NCI-H1694 (cell line): ENCODE results near the gene ZC3H18.
"Not testable (repeated sequence)": the region's sequence is repeated elsewhere in the genome, so short reads cannot be mapped to it uniquely, and the experiment has no call there.

Experiments used
- DNase-seq: peaks from one replicate; lab custom pipeline; 2025; lab: John Stamatoyannopoulos, UW

The ZC3H18 gene

DNA sequence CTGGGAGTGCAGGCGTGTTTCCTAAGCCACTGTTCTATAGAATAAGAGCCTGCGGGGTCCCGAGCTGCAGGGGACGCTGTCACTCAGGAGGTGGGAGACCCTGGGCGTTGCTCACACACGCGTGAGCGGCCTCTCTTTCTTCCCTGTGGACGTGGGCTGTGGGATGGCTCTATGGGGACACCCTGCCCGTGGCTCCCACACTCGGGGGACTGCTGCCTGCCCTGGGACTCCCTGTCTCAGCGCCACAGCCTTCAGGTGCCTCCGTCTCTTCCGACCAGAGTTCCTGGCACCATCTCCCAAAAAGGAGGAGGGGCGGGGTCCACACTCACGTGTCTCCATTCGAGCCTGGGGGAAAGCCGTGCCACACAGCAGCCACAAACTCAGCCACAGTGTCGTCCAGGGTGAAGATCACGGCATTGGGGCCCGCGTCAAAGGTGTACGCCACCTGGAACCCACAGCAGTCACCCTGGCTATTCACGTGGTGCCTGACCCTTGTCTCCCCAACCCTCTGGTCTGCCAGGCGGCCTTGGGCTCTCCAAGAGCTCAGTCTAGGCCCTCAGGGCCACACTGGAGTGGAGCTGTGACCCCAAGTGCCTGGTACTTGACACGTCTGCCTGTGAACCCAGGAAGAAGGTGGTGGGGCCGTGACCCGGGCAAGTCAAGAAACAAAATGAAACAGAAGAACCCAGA, 84.3 kb downstream of the ZC3H18 start:
- no peak for DNase-seq

DNA sequence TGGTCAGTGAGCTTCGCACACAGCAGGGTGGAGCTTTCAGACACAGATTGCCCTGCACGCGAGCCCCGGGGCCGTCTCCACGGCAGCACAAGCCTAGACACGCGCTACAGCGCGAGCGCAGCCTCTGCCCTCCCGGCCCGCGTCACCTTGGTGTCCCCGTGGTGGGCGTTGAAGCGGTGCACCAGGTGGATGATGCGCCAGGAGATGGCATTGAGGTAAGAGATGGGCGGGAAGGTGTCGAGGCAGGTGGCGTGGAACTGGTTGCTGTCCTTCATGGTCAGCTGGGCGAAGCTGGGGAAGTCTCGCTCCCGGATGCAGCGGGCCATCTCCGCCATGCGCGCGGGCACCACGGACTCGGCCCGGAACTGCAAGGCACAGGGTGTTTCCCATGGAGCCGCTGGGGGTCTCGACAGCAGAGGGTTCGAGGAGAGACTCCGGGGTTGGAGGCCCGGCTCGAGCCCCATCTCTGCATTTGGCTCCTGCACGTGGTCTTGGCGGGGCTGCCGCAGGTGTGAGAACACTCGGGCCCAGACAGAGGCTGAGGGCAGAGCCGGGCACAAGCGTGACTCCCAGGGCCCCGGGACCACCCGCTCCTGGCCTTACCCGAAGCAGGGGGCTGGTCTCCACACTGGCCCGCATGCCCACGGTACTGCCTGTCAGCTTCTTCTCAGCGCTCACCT, 85.0 kb downstream of the ZC3H18 start:
- DNase-seq = no peak

DNA sequence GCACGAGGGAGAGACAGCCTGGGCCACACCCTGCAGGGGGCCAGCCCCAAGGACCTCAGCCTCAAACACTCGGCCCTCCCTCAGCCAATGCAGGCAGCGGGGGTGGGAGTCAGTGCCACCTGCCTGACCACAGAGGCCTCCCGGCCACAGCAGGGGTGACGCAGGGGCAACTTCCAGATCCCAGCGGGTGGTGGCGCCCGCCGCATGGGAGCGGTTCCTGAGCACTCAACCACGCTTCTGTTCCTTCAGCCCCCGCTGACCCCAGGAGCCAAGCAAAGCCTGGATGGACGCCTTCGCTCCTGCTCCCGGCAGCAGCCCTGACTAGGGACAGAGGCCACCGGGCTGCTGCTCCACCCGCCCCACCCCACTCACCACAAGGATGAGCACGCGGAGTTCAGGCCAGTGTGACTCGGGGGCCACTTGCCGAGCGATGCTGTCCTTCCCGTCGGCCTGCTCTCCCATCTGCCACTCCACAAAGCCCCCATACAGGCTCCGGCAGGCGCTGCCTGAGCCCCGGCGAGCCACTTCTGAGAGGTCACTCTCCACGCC, 85.6 kb downstream of the ZC3H18 start:
- DNase-seq = no peak

DNA sequence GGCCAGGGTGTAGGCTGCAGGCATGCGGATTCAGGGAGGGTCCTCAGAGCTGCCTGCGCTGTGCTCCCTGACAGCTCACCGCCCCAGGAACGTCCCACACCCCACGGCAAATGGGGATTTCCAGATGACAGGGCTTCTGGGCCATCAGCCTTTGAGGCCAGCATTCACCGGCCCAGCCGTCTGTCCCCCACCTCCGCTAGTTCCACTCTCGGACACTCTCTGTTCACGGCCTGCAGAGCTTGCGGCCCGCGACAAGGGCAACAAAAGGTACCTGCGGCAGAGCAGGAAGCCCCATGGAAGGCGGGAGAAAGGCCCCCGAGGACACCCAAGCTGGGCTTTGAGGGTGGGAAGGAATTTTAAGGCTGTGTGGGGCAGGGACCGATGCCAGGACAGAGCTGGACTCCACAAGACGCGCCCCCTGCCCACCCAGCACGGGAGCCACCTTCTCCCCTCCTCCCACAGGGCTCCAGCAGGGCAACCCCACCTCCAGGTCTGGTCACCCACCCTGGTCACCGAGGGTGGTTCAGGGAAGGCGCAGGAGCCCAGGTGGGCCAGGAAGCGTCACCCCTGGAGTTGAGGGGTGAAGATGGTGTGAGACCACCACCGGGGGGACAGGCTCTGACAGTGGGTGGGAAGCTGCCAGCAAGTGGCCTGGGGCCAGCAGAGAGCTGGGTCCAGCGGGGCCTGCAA, 86.2 kb downstream of the ZC3H18 start:
- no peak for DNase-seq

DNA sequence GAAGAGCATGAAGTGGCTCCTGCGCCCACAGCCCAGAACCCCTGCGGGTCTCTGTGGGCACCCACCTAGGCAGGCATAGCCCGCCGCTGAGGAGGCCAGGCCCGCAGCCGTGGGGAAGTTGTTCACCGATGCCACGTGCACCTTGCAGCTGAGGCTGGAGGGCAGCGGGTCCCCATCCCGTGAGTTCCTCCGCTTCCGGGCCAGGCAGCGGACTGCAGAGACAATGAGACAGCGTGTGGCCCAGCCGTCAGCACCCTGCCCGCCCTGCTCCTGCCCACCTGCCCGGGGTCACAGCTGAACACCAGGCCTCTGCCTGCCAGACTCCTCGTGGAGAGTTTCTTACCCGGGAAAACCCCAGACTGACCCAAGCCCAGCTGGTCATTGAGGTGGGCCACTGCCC, 87.2 kb downstream of the ZC3H18 start:
- DNase-seq = no peak

DNA sequence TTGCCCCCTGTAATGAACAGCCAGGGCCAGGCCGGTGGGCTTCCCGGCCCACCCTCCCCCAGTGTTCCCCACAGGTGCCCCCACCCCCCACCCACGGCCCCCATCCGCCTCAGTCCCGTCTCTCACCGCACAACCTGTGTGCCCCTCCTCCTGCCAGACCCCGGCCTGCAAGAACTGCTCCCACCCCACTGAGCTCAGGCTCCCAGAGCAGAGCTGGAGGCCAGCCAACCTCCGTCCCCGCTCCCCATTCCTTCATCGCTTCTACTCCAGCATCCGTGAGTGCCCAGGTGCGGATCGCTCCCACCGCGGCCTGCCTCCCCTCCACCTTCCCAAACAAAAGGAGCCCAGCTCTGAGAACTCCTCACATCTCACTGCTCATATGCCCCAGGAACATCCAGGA, 88.5 kb downstream of the ZC3H18 start:
- no peak for DNase-seq

DNA sequence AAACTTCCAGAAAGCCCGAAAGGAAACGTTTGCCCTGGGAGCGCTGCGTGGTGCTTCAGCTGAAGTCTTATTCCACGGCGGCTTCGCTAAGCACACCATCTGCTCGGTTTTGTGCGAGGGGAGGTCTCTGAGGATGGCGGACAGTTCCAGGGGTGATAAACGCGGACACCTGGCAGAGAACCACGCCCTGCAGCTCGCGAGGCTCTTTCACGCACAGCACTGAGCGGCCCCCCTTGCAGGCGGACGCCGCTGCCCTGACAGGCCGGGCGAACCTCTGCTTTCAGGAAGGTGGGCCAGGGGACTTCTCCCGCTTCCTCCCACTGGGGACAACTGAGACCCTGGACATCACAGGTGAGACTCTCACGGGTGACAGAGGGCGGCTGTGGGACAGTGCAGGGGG, 89.0 kb downstream of the ZC3H18 start:
- no peak for DNase-seq

DNA sequence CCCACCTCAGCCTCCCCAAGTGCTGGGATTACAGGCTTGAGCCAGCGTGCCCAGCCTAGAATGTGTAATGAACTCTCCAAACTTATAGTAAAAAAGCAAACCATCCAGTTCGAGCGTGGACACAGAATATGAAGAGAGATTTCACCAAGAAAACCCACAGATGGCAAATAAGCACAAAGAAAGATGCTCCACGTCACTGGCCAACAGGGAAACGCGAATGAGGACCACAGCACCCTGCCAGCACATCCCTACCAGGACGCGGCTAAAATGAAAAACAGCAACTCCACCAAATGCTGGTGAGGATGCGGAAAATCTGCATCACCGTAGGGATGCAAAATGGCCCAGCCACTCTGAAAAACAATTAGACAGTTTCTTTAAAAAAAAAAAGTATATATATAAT, 91.3 kb downstream of the ZC3H18 start:
- no peak for DNase-seq

DNA sequence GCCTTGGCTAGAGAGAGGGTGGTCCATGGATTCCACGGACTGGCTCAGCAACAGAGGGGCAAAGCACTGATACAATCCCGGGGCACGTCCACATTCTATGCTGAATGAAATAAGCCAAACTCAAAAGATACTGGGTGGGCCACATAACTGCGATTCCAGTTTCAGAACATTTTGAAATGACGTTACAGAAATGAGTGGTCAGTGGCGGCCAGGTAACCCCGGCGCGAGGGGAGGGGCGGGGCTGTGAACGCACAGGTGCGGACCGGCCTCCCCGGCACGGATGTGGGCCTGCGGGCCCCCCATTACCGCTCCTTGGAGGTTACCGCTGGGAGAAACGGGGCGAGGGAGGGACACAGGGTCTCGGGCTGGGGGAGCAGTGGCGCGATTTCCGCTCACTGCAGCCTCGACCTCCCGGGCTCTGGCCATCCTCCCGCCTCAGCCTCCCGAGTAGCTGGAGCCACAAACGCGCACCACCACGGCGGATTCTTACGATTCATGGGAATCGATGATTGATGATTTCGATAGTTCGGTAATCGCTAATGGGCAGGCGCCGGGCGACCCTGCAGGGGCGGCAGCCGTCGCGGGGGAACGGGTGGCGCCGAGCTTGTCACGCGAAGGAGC, 92.1 kb downstream of the ZC3H18 start:
- DNase-seq = no peak

DNA sequence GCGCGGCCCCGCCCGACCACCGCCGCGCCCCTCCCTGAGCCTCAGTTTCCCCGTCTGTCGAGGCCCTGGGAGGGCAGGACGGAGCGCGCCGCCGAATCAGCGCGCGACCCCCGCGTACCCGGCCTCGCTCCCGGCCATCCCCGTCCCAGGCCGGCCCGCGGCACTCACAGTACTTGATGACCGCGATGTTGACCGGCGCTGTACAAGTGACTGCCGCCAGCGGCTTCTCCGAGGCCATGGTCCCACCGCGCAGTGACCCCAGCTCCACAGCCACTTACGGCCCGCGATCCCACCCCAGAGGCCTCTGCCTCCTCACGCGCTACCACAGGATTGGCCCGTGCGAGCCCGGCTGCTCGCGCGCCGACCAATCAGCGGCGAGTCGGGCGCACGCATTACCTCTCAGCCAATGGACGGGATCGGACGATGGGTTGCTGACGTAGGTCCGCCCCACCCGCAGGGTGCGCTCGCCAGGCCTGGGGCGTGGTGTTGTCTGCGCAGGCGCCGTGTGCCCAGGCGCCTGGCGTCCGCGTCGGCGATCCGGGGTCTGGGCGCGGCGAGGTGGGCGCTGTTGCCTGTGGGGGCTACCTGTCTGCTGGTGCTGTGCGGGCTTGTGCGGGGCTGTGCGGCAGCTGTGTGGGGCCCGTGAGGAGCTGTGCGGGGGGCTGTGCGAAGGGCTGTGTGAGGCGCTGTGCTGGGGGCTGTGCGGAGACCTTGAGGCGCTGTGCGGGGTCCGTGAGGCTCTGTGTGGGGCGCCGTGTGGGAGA, 92.8 kb downstream of the ZC3H18 start, which contains the start of gene MVD:
MVD (minus strand) TSS at position 249 of the 764 bp plus-strand sequence; CDS start at position 238, 11 bp downstream.
- DNase-seq = peak; percentile 89

DNA sequence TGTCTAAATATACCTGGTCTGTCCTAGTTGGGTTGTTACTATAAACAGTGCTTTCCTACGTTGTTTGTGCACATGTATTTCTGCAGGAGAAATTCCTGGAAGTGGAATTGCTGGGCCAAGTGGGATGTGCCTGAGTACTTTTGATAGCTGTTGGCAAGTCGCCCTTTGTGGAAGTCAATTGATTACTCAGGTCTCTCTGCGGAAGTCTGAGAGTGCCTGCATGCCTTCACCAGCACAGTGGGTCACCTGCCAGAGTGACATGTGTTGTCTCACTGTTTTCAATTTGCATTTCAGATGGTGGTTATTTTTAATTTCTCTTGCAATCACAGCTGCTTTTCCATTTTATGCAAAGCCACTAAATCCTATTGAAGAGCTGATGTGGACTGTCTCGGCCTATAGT, 94.9 kb downstream of the ZC3H18 start:
- no peak for DNase-seq

DNA sequence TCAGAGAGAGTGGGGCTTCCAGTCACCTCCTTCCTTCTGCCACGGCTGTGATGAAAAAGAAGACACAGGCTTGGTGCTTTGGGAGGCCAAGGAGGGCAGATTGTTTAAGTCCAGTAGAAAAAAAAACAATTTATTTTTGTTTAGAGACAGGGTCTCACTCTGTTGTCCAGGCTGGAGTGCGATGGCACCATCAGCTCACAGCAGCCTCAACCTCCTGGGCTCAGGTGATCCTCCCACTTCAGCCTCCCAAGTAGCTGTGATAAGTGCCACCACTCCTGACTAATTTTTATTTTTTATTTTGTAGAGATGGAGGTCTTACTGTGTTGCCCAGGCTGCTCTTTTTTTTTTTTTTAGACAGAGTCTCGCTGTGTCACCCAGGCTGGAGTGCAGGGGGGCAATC, 95.4 kb downstream of the ZC3H18 start:
- DNase-seq = no peak

DNA sequence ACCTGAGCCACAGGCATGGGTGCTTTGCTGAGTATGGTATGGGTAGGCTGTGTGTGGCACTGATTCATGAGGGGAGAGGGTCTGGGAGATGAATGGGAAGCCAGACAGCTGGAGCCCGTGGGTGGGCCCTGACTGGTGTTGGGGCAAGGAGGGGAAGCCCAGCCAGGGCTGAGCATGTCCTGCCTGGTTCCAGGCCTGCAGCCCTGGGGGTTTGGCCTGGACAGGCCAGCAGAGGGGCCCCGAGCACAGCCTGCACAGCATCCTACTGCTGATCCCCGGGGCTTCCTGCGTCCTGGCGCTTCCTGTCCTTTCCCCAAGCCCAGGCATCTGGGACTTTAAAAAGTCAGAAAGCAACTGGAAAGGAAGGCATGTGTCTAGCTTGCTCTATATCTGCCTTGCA, 97.3 kb downstream of the ZC3H18 start:
- DNase-seq = no peak

DNA sequence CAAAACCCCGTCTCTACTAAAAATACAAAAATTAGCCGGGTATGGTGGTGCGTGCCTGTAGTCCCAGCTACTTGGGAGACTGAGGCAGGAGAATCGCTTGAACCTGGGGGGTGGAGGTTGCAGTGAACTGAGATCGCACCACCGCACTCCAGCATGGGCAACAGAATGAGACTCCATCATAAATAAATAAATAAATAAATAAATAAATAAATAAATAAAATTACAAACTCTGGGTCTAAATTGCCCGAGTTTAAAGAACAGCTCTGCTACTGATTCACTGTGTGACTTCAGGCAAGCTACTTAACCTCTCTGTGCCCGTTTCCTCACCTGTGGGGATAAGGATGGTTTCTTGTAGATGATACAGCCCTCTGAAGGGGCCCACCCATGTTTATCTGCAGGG, 99.3 kb downstream of the ZC3H18 start:
- DNase-seq = not testable (repeated sequence)

DNA sequence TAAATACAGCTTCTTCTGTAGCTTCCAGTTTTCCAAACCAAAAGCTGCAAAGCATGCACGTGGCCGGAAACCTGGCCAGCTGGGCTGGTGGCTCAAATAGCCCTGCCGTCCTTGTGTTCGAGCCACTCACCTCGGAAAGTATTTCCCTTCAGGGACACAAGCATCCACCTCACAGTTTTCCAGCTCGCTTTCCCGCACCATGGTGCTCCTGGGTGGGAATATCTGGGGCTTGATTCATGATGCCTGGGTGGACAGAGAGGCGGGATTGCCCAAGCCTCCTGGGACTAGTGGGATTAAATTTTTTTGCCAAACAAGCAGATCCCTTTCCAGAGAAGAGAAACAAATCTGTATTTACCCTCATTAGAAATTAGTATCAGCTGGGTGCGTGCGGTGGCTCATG, 99.8 kb downstream of the ZC3H18 start:
- DNase-seq = no peak

DNA sequence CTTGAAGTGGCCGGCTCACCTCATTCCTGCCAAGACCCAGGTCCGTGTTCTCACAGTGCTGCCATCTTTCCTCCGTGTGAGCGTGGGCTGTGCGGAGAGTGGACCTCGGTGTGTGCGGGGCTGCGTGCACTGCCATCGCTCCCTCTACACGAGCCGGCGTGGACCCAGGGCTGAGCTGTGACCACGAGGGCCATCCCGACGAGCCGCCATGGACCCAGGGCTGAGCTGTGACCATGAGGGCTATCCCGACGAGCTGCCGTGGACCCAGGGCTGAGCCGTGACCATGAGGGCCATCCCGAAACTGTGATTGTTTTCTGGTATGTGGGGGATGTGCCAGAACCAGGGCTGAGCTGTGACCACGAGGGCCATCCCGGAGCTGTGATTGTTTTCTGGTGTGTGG, 101.6 kb downstream of the ZC3H18 start:
- no peak for DNase-seq

DNA sequence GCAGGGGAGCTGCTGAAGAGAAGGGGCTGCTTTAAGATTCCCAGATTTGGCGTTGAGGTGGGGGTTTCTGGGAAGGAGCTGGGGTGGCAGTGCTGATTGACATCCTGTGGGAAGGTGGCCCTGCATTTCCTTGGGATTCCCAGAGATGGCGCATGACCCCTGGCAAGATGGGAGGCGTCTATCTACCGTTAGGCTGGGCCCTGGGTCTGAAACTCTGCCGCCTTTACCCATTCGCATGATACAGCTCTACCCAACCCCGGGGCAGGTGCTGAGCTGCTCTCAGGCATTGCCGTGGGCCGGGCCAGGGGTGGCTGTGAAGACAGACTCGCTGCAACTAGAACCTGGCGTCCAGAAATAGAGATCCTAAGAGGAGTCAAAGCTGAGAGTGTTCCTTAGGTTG, 102.6 kb downstream of the ZC3H18 start:
- DNase-seq = no peak

DNA sequence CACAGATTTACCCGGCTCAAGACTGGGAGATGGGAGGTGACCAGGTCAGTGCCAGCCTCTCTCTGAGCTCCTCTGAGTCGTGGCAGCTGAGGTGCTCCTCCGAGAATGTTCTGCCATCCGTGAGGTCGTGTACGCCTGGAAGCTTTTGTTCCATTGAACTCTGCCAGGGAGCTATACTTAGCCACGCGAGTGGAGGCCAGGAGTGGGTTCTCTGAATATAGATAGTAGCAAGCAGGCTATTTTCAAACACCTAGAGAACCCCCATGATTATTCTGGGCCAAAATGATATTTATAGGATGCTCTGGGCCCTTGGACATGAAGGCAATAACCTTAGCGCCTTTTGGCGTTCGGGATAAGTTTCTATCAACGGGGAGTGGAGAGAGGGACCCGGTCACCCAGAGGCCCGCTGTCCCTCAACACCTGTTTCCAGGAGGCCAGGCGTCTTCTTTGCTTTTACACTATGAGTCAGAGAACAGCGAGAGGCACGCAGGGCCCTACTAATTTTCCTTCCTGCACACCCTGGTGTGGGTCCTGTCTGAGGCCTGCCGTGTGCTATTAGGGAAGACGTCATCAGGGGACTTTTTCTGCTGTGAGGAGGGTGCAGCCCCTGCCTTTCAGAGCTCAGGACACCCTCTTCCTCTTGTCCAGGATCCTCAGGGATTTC, 103.6 kb downstream of the ZC3H18 start:
- no peak for DNase-seq

DNA sequence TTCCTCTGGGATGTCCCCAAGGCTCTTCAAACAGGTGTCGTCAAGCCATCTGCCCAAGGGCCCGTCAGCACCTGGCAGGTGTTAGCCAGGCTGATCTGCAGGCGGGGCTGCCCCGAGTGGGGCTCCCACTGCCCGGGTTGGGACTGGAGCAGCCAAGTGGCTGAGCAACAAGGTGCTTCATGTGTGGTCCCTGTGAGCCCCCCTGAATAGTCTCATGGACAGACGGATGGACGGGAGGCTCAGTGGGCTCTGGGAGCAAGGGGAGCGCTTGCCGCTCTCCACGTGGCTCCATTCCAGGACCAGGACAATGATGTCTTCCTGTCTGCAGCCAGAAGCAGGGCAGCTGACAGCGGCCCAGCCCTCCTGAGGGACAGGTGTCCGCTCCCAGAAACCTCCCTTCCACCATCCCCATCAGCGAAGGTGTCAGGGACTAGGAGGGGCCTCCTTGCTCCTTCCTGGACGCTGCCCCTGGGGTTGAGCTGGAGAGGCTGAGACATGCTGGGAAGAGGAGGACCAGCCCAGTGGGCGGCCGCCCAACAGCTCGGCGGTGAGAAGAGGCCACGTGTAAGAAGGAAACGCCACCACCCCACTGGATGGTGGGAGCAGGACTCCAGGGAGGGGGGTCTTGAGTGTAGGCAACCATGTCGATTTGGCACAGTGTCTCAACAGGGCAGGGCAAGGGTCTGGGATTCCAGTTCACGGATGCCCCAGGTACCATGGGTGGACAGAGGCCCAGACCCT, 106.5 kb downstream of the ZC3H18 start:
- no peak for DNase-seq

DNA sequence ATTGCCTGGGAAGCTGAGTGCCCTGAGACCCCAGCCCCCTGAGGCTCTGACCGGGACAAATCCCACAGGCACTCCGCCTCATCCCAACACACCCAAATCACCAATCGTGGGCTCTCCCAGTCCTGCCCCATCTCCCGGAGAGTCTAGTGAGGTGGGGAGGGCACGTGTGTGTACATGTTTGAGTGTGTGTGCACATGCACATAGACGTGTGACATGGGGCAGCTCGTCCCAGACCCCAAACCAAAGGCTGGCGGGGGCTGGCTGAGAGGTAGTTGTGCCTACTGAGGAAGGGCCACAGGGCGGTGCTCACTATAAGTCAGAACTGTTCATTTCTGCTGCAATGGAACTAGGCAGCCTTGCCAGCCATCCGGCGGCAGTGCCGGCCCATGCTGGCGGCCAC, 107.5 kb downstream of the ZC3H18 start:
- no peak for DNase-seq
